Transverse colon (tissue), 4 donors: Measurements from ENCODE around the gene EMCN. TPM values are rescaled to one million over a fixed set of nuclear protein-coding genes. Genes with fewer than 3 reads are reported as not detected.

Experiments used
- DNase-seq: peaks from one replicate; pipeline ENCODE4 v3.0.0-alpha.2; 2019
- H3K27ac ChIP-seq, 4 donors: fragments of 200-600 bp; sonication (generic); 2 replicates each; pipeline ENCODE4 v1.5.1; 2016 to 2018; ENCODE audit warnings: inconsistent platforms in 4 of 4
- H3K27me3 ChIP-seq: fragments of 200-600 bp; sonication (generic); 2 replicates; pipeline ENCODE4 v1.5.1; 2017; ENCODE audit warnings: inconsistent platforms
- H3K36me3 ChIP-seq, 4 donors: fragments of 200-600 bp; sonication (generic); 2 replicates each; pipeline ENCODE4 v1.5.1; 2017 to 2019; ENCODE audit warnings: inconsistent platforms in 4 of 4
- H3K4me1 ChIP-seq, 4 donors: fragments of 200-600 bp; sonication (generic); 2 replicates each; pipeline ENCODE4 v1.5.1; 2017 to 2020; ENCODE audit warnings: inconsistent platforms in 4 of 4
- H3K4me3 ChIP-seq, 4 donors: fragments of 200-600 bp; sonication (generic); 1 replicate in 1 of 4; 2 replicates in 3 of 4; pipeline versions ENCODE4 v1.5.1 to v1.6.1; 2017 to 2019; ENCODE audit warnings: inconsistent platforms in 4 of 4
- H3K9me3 ChIP-seq, 2 donors: fragments of 200-600 bp; sonication (generic); 2 replicates each; pipeline ENCODE4 v1.5.1; 2017 to 2019; ENCODE audit warnings: inconsistent platforms in 2 of 2
- CTCF ChIP-seq, 5 experiments: fragments of 200-600 bp in 3 of 5; fragments of 450-650 bp in 2 of 5; sonication (generic) in 3 of 5; IDR thresholded peaks; 1 replicate in 2 of 5; 2 replicates in 3 of 5; pipeline ENCODE4 v1.5.1; 2016 to 2017; ENCODE audit warnings: antibody characterized with exemption in 5 of 5, inconsistent platforms in 3 of 5, mild to moderate bottlenecking in 2 of 5, moderate library complexity in 1 of 5
- EP300 ChIP-seq: sonication (generic); formaldehyde crosslinking; IDR thresholded peaks from one replicate; pipeline ENCODE4 v1.6.1; 2017; ENCODE audit warnings: antibody characterized with exemption, low read depth
- POLR2A ChIP-seq: fragments of 450-650 bp; IDR thresholded peaks from one replicate; pipeline ENCODE4 v1.6.1; 2016; ENCODE audit warnings: antibody characterized with exemption, mild to moderate bottlenecking, moderate library complexity
- POLR2AphosphoS5 ChIP-seq, 3 donors: sonication (generic); formaldehyde crosslinking; IDR thresholded peaks; one replicate each; pipeline ENCODE4 v1.6.1; 2016; ENCODE audit warnings: antibody characterized with exemption in 3 of 3
- WGBS, 2 donors: methylation state at CpG; one replicate each; pipeline ENCODE4 v1.1.5; 2018; ENCODE audit warnings: low coverage in 1 of 2; 5-methylcytosine and 5-hydroxymethylcytosine counted together
- in situ Hi-C, 4 donors: fragments of 200-750 bp; cut with MboI; loops; one replicate each; pipeline versions ENCODE4 v1.15.0 to v1.15.1; 2017; ENCODE audit warnings: low sequenced_read_pairs in 3 of 4, low pct_ligation_motif_present in 1 of 4, low pct_unique_long_range_greater_than_20kb in 1 of 4
- intact Hi-C: fragments of 100-400 bp; cut with DNase I; formaldehyde crosslinking; loops from one replicate; pipeline ENCODE4 v1.15.1; 2023; ENCODE audit warnings: low total_unique reads
- total RNA-seq, 4 donors: library from RNA; depleted of rRNA; stranded (reverse); fragments of >200 nt; gene quantifications; one replicate each; pipeline ENCODE4 v1.1.0, GENCODE V29; 2016

The EMCN gene
- total RNA-seq, 4 donors from 2014 or later: 1.2 to 1.6 (median 1.5) TPM

GRCh38 chr4:100504086-100504874, 13.5 kb downstream of the EMCN start:
- no peak for TF ChIP-seq CTCF (IDR thresholded peaks at IDR 0.05)
- TF ChIP-seq POLR2AphosphoS5 (IDR thresholded peaks at IDR 0.05): no peak
- no peak for TF ChIP-seq POLR2A
- no peak for TF ChIP-seq EP300
- Histone ChIP-seq H3K27ac (no peak overlapping the region), H3K27me3 (no peaks in the 10 kb centered on the region), H3K4me1 (no peaks in the 10 kb centered on the region), H3K36me3 (no peaks in the 10 kb centered on the region), H3K9me3 (no peaks in the 10 kb centered on the region), H3K4me3 (no peak overlapping the region)
- in situ Hi-C loops: no loop called here
- WGBS, 2 donors: 87 to 94% methylated on average over 14 to 18 of the region's 18 CpGs
- intact Hi-C loops: no loop called here
- DNase-seq: no peak

- TF ChIP-seq POLR2A (no peak), CTCF (IDR thresholded peaks at IDR 0.05) (no peak), EP300 (no peak)
- Histone ChIP-seq H3K36me3 (no peaks in the 10 kb centered on the region), H3K4me3 (no peak overlapping the region), H3K9me3 (no peaks in the 10 kb centered on the region), H3K4me1 (no peaks in the 10 kb centered on the region), H3K27me3 (no peaks in the 10 kb centered on the region), H3K27ac (no peak overlapping the region)
- intact Hi-C loops: no loop called here
- in situ Hi-C loops: no loop called here
- no peak for DNase-seq
Observed at GRCh38 chr4:100497791-100498190, 20.0 kb downstream of the EMCN start.

- in situ Hi-C loops (no loop called here), intact Hi-C loops (no loop called here)
- TF ChIP-seq CTCF (IDR thresholded peaks at IDR 0.05): no peak
- DNase-seq: no peak
- Histone ChIP-seq H3K4me1 (no peaks in the 10 kb centered on the region), H3K36me3 (no peaks in the 10 kb centered on the region), H3K27ac (no peak overlapping the region), H3K9me3 (no peaks in the 10 kb centered on the region), H3K4me3 (no peak overlapping the region), H3K27me3 (no peaks in the 10 kb centered on the region)
- WGBS, 2 donors: 89 to 94% methylated on average over 1 of the region's 1 CpG
Observed at GRCh38 chr4:100495074-100495473, 22.7 kb downstream of the EMCN start.

- in situ Hi-C loops (no loop called here), intact Hi-C loops (no loop called here)
- H3K27ac ChIP-seq: no peak overlapping the region
- H3K4me3 ChIP-seq: no peak overlapping the region
- no peak for DNase-seq
- no peaks in the 10 kb centered on the region for H3K9me3 ChIP-seq
- no peaks in the 10 kb centered on the region for H3K27me3 ChIP-seq
- H3K36me3 ChIP-seq: no peaks in the 10 kb centered on the region
- TF ChIP-seq EP300 (no peak), POLR2A (no peak), CTCF (IDR thresholded peaks at IDR 0.05) (no peak), POLR2AphosphoS5 (IDR thresholded peaks at IDR 0.05) (no peak)
- no peaks in the 10 kb centered on the region for H3K4me1 ChIP-seq
Observed at GRCh38 chr4:100494166-100494565, 23.7 kb downstream of the EMCN start.
